ENCODE results near the gene PAK4.

PAK4 gene

DNA sequence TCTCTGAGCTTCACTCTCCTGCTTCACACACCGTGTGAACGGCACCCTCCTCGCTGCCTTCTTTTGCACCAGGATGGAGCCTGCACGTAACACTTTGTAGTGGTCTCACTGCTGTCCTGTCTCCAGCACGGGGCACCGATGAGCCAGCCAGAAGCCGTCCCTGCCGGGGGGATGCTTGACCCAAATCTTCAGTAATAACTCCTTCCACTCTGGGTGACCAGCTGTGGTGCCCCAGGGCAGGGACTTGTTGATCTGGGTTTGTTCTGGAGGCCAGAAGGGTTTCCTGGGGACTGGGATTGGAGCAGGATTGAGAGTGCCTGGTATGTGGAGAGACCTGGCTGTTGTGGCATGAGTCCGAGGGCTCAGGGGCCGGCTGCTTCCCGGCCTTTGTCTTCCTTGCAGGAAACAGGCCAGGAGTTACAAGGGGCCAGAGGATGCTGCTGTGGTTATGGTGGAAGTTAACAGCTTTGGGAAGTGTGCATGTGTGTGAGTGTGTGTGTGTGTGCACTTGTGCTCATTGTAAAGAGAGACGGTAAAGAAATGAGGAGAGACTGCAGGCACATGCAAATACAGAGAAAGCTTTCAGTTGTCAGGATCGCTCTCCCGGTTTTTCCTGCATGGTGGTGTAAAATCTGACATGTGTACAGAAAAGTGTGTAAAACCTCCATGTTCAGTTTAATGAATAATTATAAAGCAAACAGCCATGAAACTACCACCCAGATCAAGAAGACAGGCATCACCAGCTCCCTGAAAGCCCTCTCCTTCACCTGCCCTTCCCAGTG is 18.9 kb downstream of the PAK4 start:
- H3K4me3 ChIP-seq (ENCODE audit: low read depth, low read length), result no peak overlapping the region
- peak; percentile 34 for DNase-seq (ENCODE audit: low read depth)
- TF ChIP-seq, protein P1, sequence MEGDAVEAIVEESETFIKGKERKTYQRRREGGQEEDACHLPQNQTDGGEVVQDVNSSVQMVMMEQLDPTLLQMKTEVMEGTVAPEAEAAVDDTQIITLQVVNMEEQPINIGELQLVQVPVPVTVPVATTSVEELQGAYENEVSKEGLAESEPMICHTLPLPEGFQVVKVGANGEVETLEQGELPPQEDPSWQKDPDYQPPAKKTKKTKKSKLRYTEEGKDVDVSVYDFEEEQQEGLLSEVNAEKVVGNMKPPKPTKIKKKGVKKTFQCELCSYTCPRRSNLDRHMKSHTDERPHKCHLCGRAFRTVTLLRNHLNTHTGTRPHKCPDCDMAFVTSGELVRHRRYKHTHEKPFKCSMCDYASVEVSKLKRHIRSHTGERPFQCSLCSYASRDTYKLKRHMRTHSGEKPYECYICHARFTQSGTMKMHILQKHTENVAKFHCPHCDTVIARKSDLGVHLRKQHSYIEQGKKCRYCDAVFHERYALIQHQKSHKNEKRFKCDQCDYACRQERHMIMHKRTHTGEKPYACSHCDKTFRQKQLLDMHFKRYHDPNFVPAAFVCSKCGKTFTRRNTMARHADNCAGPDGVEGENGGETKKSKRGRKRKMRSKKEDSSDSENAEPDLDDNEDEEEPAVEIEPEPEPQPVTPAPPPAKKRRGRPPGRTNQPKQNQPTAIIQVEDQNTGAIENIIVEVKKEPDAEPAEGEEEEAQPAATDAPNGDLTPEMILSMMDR (conservative IDR thresholded peaks at IDR 0.05; ENCODE audit: low read depth, low read length), result no peak

DNA sequence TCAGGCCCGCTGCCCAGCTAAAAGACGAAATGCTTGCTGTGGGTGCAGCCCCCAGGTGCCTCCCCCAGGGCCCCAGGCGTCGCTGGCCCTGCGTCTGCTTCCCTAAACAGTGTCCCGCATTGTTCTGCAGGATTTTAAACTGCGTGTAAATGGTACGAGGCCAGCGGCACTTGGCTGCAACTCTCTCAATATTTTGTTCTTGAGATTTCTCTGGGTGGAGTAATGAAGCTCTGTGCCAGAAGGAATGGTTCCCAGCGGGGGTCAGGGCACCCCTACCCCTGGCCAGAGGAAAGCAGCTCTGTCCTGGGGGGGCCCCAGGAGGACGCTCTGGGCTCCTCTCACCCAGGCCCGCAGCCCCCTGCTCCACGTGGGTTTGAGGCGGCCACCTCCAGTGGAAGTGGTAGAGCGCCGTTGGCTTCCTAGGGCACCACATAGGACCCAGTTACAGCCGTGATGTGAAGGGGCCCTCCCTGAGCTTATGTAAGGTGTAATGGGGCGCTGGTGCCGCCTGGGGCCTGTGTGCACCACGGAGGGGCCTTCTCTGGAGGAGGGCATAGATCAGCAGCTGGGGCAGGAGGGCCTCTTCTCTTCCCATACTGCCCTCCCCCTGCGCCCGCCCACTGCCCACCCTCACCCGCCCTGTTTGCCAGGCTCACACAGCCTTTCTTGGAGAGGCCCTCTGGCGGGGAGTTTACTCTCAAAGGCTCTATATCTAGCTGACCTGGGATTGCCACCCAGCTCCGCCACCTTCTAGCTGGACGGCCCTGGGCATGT is 19.8 kb downstream of the PAK4 start:
- no peak for DNase-seq (ENCODE audit: low read depth)
- TF ChIP-seq, protein P1 (conservative IDR thresholded peaks at IDR 0.05; ENCODE audit: low read depth, low read length), result no peak
- H3K4me3 ChIP-seq (ENCODE audit: low read depth, low read length), result no peak overlapping the region

DNA sequence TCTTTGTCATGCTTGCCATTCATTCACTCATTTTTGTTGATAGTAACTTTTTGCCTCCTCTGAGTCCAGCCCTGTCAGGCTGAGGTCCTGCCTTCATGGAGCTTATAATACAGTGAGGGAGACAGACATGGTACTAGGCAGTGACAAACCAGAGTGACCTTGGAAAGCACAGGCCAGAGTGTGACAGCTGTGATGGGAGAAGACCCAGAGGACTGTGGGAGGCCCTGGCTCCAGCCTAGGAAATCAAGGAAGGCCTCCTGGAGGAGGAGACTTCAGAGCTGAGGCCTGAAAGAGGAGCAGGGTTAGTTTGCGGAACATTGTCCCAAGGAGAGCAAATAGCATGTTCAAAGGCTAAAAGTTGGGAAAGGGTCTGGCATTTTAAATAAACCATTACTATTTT is 20.5 kb downstream of the PAK4 start:
- no peak for DNase-seq (ENCODE audit: low read depth)
- H3K4me3 ChIP-seq (ENCODE audit: low read depth, low read length), result no peak overlapping the region
- TF ChIP-seq, protein P1 (conservative IDR thresholded peaks at IDR 0.05; ENCODE audit: low read depth, low read length), result no peak

DNA sequence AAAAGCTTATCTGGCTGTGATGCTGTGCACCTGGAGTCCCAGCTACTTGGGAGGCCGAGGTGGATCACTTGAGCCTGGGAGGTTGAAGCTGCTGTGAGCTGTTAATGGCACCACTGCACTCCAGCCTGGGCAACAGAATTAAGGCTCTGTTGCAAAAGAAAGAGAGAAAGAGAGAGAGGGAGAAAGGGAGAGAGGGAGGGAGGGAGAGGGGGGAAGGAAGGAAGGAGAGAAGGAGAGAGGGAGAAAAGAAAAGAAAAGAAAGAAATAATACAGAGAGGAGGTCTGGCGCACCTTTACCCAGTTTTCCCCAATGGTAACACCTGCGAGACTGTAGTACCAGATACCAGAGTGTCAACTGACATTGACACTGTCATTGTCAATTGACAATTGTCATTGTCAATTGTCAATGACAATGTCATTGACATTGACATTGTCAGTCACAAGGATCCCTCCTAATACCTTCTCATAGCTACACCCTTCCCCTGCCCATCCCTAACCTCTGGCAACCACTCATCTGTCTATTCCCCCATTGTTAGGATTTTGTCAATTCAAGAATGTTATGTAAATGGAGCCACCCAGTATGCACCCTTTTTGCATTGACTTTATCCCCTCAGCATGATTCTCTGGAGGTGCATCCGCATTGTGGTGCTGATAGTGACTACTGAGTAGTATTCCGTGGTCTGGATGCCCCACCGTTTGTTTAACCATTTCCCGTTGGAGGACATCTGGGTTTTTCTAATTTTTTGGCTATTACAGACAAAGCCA is 21.3 kb downstream of the PAK4 start:
- DNase-seq (ENCODE audit: low read depth), result no peak
- H3K4me3 ChIP-seq (ENCODE audit: low read depth, low read length), result no peak overlapping the region
- TF ChIP-seq, protein P1 (conservative IDR thresholded peaks at IDR 0.05; ENCODE audit: low read depth, low read length), result no peak

DNA sequence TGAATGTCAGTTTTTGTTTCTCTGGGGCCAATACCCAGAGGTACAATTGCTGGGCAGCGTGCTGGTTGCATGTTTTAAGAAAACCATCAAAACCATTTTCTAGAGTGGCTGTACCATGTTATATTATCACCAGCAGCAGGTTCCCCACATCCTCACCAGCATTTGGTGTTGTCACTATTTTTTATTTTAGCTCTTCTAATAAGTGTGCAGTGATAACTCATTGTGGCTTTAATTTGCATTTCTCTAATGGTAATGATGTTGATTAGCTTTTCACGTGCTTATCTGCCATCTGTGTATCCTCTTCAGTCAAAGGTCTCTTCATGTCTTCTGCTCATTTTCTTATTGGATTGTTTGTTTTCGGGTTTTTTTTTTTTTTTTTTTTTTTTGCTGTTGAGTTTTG is 21.9 kb downstream of the PAK4 start:
- H3K4me3 ChIP-seq (ENCODE audit: low read depth, low read length), result no peak overlapping the region
- DNase-seq (ENCODE audit: low read depth), result no peak
- TF ChIP-seq, protein P1 (conservative IDR thresholded peaks at IDR 0.05; ENCODE audit: low read depth, low read length), result no peak

DNA sequence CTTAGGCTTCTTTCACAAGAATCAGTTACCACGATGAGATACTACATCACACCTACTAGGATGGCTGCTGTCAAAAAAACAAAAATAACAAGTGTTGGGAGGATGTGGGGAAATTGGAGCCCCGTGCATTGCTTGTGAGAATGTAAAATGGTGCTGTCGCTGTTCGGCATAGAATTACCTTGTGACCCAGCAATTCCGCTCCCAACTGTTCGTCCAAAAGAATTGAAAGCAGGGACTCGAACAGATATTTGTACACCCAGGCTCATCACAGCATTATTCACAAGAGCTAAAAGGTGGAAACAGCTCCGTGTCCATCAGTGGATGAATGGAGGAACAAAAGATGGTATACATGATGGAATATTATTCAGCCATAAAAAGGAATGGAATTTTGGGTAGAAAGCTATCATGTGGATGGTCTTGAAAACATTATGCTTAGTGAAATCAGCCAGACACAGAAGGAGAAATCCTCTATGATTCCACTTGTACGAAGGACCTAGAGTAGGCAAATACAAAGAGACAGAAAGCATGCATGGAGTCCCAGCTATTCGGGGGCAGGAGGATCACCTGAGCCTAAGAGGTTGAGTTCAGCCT is 23.4 kb downstream of the PAK4 start:
- no peak overlapping the region for H3K4me3 ChIP-seq (ENCODE audit: low read depth, low read length)
- DNase-seq (ENCODE audit: low read depth), result no peak
- TF ChIP-seq, protein P1 (conservative IDR thresholded peaks at IDR 0.05; ENCODE audit: low read depth, low read length), result no peak

Data from choroid plexus epithelial cell (primary cell).